GM19239 (cell line): ENCODE results near the gene MYO5C.

Experiments used
- DNase-seq: peaks from one replicate; pipeline ENCODE4 v3.0.0; 2011; ENCODE audit warnings: low spot score; ENCODE audit not compliant: insufficient read length
- FAIRE-seq: peaks from 2 replicates; lab custom pipeline; 2011; peaks lifted over from hg19 to GRCh38; lab: Jason Lieb, UNC

MYO5C gene

GRCh38 chr15:52281085-52282035 is 14.2 kb downstream of the MYO5C start:
- DNase-seq (no peak), FAIRE-seq (no peak)

GRCh38 chr15:52280326-52281084 is 15.1 kb downstream of the MYO5C start:
- FAIRE-seq = no peak
- DNase-seq = no peak

DNA sequence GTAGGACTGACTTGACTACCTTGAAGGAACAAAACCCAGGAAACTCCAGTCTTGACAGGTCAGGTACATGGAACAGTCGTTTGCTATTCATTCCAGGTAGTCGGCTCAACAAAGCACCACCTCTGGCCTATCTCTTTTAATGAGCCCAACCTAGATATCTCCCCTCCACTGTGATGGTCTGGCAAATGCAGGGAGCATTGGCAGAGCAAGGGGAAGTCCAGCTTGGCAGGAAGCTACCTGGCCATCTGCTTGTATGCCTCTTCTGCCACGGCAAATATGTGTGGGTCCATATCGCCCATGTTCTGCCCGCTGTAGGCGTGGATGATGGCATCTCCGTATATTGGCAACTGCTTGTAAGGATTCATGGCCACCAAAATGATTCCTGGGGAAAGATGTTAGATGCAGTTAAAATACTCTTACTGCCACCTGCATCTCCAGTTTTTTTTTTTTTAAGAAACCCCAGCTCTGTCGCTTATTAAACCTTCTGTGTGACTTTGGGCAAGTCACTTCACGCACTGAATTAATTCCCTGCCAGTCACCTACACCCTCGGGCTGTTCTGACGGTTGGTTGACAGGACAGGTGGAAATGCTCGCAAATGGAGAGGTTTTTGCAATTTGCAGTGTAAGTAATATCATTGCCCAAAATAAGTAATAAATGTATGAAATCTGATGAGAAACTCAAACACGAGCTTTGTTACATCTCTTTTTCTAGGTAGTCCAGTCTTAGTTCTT is 16.8 kb downstream of the MYO5C start:
- DNase-seq (no peak), FAIRE-seq (no peak)

DNA sequence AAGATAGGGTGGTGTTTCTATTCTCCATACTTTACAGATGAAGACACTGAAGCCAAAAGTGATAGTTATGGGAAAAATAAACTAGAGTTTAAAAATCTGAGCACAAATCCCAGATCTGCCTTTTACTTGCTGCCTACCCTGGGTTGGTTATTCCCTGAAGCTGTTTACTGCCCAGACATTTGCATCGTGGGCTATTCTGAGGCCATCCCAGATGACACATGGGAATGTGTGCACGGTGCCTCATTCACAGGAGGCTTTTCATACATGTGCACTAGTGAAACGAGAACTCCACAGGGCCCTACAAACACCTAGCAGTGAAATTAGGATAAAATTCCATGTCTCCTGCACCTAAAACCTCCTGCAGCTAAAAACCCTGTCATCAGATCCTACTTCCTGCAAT is 17.5 kb downstream of the MYO5C start:
- no peak for FAIRE-seq
- no peak for DNase-seq

DNA sequence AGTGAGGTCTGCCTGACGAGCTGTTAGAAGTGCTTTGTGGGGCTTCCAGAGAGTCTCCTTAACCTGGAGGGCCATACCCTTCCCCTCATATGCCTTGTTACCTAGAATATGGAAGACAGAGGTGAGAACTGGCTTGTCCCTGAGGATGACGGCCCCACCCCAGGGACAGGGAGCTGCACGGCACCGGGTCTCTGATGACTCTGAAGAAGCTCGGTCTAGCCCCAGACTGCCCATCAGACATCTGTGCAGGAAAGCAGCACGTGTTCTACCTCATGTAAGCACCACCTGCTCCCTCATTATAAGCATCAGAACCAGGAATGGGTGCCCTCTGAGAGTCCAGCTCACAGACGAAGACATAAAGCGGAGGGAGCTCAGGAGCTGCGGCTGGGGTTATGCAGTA is 18.0 kb downstream of the MYO5C start:
- no peak for DNase-seq
- no peak for FAIRE-seq

- DNase-seq = no peak
- no peak for FAIRE-seq
Measured at GRCh38 chr15:52276256-52276770, 19.3 kb downstream of the MYO5C start.

DNA sequence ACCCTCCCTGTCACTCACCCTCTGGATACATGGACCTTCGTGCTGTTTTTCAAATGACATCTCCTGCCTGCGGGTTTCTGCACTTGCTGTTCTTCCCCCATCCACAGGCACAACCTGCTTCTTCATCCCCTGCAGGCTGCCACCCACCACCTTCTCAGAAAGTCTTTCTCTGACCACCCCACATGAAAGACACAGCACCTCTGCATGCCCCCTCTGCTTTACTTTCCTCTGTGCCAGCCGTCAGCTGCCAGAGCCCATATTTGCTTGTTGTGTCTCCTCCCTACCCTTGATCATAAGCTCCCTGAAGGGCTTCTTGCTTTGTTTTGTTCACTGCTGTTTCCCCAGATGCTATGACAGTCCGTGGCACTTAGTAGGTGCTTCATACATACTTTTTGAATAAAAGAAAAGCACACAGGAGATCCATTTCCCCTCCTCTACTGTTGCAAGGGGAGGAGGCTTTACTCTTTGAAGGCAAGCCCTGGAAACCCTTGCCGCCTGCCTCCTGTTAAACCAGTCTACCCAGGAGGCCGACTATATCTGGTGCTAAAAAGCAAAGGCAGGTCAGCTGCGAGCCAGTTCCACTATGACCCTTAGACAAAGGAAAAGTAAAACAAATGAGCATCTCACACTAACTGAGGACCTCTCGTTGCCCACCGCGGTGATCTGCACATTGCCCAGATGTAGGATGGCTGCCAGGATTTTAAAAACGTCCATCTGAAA is 31.9 kb downstream of the MYO5C start:
- FAIRE-seq = no peak

GRCh38 chr15:52262364-52262763 is 33.2 kb downstream of the MYO5C start:
- no peak for FAIRE-seq
- DNase-seq = peak; percentile 23

More for the DNA sequence above, 31.9 kb downstream of the MYO5C start:
- DNase-seq = no peak

DNA sequence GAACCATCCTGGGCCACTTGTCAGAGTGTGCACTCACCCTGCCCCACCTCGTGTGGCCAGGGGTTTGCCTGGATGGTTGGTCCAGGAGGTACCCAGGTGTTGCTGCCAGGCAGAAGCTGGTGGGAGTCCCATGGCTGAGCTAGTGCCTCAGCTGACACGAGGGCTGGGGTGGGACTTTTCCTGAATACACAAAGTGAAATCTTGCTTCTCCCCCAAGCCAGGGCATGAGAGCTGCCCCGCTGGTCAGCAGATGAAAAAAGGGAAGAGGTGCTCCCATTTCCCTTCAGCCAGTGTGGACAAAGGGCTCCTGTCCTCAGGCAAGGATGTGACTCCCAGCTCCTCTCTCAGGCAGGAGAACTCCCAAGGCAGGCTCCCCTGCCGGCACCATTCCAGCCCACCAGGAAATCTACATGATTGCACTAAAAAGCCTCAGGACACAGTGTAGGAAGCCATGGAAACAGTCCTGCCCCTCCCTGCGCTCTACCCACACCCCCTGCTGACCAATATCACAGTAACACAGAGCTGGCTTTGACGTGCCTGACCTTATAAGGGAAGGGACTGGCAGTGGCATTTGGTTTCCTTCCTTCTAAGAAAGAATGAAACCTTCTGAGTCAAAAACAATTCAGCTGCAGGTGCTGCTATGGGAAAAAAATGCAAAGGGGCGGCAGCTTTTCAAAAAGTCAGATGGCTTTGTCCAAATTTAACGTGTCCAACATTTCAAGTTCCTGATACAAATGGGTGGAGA is 33.9 kb downstream of the MYO5C start:
- FAIRE-seq (peak; percentile 100), DNase-seq (peak; percentile 79)

DNA sequence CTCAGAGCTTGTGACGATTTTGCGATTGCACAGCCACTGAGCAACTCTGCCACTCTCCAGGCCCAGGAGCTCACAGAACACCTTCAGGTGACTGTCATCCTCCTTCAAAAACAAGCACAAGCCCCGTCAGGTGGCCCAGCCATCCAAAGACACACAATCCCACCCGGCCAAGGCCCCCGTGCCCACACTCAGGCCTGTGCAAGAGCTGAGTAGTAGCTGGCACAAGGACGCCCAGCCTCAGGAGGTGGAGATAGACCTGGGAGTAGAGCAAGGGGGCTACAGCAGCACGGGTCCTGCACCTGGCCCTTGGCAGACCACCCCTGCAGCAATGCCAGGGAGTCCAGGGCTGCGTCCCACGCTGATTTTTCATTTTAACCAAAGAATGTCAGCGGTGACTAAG is 34.6 kb downstream of the MYO5C start:
- FAIRE-seq = no peak
- DNase-seq = no peak

GRCh38 chr15:52259503-52259902 is 36.1 kb downstream of the MYO5C start:
- DNase-seq = no peak
- FAIRE-seq = no peak

DNA sequence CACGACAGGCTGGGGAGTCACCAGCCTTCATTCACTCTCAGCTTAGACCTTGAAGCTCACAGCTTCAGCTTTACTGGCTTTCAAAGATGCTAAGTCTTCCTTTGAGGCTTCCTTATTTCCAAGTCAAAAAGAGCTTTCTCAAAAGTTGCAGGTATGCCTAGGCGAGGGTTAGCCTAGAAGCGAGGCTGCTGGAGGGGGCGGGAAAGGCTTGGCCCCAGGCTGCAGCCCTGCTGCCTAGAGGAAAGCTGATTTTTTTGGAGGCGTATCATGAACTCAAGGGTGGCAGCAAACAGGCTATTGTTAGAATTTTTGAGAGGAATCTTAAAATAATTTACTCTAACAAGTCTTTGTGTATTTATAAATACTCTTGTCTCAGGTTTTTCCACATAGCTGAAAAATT is 37.1 kb downstream of the MYO5C start:
- no peak for FAIRE-seq
- DNase-seq = no peak

DNA sequence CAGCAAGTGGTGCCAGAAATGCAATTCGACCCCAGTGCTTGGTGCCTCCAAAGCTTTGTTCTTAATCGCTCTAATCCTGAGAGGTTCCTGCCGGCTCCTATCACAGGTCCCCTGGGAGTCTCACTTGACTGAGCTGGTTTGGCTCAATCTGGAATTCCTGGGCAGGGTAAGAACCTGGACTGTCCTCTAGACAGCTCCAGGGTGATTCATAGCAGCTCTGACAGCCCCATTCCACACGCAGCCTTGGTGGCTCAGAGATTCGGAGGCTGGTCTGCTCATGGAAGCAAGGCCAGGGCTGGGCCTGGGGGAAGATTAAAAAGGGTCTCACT is 37.9 kb downstream of the MYO5C start:
- DNase-seq = no peak

DNA sequence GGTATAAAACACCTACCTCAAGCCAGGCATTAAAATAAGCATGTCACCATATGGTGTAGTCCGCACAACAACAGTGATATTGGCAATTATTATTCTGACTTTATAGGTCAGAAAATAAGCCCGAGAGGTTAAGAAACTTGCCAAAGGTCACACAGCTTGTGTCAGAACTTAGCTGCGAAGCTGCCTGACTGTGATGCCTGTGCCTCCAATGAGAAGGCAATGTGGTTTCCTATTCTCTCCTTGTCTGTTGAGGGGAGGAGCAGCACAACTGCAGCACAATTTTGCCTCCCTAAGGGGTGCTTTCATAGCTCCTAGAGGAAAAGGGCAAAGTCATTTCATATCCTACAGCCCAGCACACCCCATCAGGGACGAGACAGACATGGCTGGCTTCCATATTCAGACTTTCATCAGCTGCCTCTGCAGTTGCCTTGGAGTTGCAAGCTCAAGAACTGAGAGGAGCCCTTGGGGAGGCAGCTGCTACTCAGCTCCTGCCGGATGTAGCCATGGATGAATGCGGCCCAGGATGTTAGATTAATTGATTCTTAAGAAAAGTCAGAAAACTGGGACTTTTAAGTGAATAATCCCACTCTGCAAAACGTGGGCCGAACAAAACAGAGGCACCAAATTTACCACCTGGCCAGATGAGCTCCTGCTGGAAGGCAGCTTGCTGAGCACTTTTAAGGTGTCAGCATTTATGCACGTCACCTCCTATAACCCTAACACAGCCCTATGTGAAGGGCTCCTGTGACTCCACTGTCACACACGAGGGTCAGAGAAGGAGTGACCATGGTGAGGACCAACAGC is 38.5 kb downstream of the MYO5C start:
- DNase-seq = no peak
- no peak for FAIRE-seq

More for the DNA sequence above, 37.9 kb downstream of the MYO5C start:
- FAIRE-seq = no peak

GRCh38 chr15:52256366-52256765 is 39.2 kb downstream of the MYO5C start:
- FAIRE-seq = peak; percentile 89
- DNase-seq = peak; percentile 63

GRCh38 chr15:52255935-52256334 is 39.7 kb downstream of the MYO5C start:
- no peak for FAIRE-seq
- no peak for DNase-seq

DNA sequence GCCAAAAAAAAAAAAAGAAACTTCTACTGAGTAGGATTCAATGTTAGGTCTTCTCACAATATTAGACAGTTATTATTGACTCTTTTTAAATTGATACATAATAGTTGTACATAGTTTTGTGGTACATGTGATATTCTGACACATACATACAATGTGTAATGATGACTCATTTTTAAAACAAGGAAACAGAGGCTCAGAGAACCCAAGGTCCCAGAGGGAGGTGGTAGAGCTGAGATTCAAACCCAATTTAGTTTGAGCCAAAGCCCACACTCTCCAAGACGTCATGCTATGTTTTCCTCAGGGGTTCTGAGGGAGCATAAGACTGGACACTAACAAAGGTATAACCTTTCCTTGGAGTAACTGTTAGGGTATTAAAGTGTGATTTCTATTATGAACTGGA is 40.6 kb downstream of the MYO5C start:
- FAIRE-seq = no peak
- no peak for DNase-seq

DNA sequence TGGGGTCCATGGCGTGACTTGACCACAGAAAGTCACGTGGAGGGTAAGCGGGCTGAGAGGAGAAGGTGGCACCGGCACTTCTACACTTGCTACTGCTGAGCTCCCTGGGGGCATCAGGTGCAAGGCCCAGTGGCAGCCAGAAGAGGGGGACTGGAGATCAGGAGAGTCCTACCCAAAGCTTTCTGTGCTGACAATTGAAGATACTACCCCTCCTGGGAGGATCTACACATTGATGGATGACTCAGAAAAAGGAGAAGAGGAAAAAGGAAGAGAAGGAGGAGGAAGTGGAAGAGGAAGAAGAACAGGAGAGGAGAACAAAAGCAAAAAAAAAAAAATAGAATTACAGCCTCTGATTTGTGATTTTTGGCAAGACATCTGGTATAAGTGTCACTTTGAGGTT is 41.2 kb downstream of the MYO5C start:
- no peak for DNase-seq
- FAIRE-seq = no peak
